GM13976 (cell line): ENCODE measurements around the gene CCDC117.

Experiments used
- DNase-seq: peaks from one replicate; pipeline ENCODE4 v3.0.0; 2012; ENCODE audit warnings: low spot score
- CTCF ChIP-seq: IDR thresholded peaks from 2 replicates; pipeline ENCODE4 v1.5.1; 2012; ENCODE audit warnings: borderline replicate concordance, mild to moderate bottlenecking; ENCODE audit not compliant: insufficient read depth; ENCODE audit errors: extremely low read depth, missing control alignments, control extremely low read depth
- in situ Hi-C: fragments of 300-500 bp; cut with MboI; formaldehyde crosslinking; loops from one replicate; pipeline ENCODE4 v1.12.0; 2022; ENCODE audit warnings: low sequenced_read_pairs, mixed read lengths, inconsistent platforms; ENCODE audit not compliant: unreplicated experiment

Gene CCDC117

DNA sequence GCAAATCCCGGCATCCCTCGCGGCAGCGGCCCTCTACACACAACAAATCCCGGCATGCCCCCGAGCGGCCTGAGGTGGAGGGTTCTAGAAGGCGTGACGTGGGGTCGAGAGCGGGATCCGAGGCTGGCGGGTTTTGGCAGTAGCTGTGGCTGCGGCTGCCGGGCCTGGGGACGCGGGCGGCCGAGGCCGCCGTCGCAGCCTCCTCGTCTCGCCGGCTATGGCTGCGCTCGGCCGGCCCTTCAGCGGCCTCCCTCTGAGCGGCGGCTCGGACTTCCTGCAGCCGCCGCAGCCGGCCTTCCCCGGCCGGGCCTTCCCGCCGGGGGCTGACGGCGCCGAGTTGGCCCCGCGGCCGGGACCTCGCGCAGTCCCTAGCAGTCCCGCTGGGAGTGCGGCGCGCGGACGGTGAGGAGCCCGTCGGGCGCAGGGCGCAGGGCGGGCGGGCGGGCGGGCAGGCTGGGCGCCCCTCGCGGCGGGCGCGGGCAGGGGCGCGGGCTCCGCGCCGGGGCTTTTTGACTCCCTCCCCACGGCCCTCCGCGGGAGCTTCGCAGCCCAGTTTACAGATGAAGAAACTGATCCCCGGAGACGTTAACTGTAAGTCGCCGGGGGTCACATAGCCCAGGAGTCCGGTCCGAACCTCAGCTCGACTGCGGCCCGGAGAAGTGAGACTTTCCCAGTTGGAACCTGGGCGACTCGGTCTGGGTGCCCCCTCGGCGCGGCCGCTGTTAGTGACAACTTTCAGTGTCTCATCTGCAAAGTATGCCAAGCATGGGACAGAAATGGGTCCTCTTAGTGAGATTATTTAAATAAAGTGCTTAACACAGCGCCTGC is at the start of gene CCDC117:
CCDC117 (plus strand) TSS at position 63 of the 828 bp plus-strand sequence; CDS start at position 218, 155 bp downstream.
- TF ChIP-seq CTCF = no peak
- DNase-seq = peak; percentile 95
- in situ Hi-C loops = no loop called here

GRCh38 chr22:28728002-28728401 is 44.5 kb upstream of the CCDC117 start:
- no peak for TF ChIP-seq CTCF
- in situ Hi-C loops = no loop called here
- no peak for DNase-seq

DNA sequence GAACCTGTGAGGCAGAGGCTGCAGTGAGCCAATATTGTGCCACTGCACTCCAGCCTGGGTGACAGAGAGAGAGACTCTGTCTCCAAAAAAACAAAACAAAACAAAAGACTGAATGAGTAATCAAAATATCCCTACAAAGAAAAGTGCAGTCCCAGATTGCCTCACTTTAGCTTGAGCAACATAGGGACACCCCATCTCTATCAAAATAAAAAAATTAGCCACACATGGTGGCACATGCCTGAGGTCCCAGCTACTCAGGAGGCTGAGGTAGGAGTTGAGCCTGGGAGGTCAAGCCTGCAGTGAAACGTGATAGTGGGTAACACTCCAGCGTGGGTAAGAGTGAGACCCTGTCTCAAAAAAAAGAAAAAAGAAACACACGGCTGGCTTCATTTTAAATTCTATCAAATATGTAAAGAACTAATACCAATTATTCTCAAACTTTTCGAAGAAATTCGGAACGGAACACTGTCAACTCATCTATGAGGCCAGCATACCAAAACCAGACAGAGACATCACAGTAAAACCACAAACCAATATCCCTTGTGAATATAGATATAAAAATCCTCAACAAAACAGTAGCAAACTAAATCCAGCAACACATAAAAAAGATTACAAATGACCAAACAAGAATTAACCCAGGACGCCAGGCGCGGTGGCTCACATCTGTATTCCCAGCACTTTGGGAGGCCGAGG is 43.7 kb upstream of the CCDC117 start:
- DNase-seq = no peak
- TF ChIP-seq CTCF = no peak
- in situ Hi-C loops = no loop called here

- in situ Hi-C loops = no loop called here
- no peak for TF ChIP-seq CTCF
- no peak for DNase-seq
Observed at GRCh38 chr22:28730179-28730578, 42.3 kb upstream of the CCDC117 start.

DNA sequence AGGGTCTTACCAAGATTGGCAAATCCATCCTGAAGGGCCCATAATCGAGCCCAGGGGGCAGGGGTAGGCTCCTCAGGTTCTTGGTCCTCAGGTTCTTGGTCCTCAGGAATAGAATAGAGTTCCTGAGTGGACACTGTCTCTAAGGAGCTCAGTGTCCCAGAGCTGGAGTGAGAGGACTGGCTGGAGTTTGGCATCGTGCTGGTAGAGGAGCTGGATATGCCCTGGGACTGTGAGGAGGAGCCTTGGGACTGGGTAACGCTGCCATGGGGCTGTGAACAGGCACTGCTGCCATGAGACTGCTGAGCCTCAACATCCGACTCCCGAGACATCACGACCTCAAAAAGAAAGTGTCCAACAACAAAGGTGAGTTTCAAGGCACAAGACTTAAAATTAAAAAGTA is 38.1 kb upstream of the CCDC117 start:
- DNase-seq = no peak
- in situ Hi-C loops = no loop called here

More for the DNA sequence above, 38.1 kb upstream of the CCDC117 start:
- no peak for TF ChIP-seq CTCF
